COLO829 (cell line): ENCODE data around the gene KCNK18.
"Not testable (repeated sequence)": the region's sequence is repeated elsewhere in the genome, so short reads cannot be mapped to it uniquely, and the experiment has no call there.

ENCODE experiments used
- DNase-seq: peaks from one replicate; pipeline ENCODE4 v3.0.0; 2012; ENCODE audit warnings: low spot score

Gene KCNK18

GRCh38 chr10:117170244-117170643 is 27.0 kb upstream of the KCNK18 start:
- DNase-seq: no peak

GRCh38 chr10:117174439-117175214 is 22.7 kb upstream of the KCNK18 start:
- DNase-seq: peak; percentile 70

GRCh38 chr10:117175215-117175900 is 21.9 kb upstream of the KCNK18 start:
- DNase-seq: no peak

GRCh38 chr10:117175901-117176534 is 21.3 kb upstream of the KCNK18 start:
- peak; percentile 59 for DNase-seq

- DNase-seq: no peak
Measured at GRCh38 chr10:117178190-117178589, 19.1 kb upstream of the KCNK18 start.

GRCh38 chr10:117184296-117184695 is 13.0 kb upstream of the KCNK18 start:
- DNase-seq: no peak

- DNase-seq: no peak
Measured at GRCh38 chr10:117184821-117185220, 12.5 kb upstream of the KCNK18 start.

GRCh38 chr10:117185817-117186216 is 11.5 kb upstream of the KCNK18 start:
- DNase-seq: not testable (repeated sequence)

GRCh38 chr10:117186832-117187615 is 10.3 kb upstream of the KCNK18 start:
- no peak for DNase-seq

- no peak for DNase-seq
Measured at GRCh38 chr10:117188371-117188770, 8.9 kb upstream of the KCNK18 start.

- no peak for DNase-seq
Measured at GRCh38 chr10:117189557-117189956, 7.7 kb upstream of the KCNK18 start.

- DNase-seq: no peak
Measured at GRCh38 chr10:117198088-117198487, 799 bp downstream of the KCNK18 start.

- no peak for DNase-seq
Measured at GRCh38 chr10:117201826-117202225, 4.5 kb downstream of the KCNK18 start.

GRCh38 chr10:117204316-117204715 is 7.0 kb downstream of the KCNK18 start:
- no peak for DNase-seq

- DNase-seq: no peak
Measured at GRCh38 chr10:117212176-117212575, 14.9 kb downstream of the KCNK18 start.

GRCh38 chr10:117214401-117214800 is 17.1 kb downstream of the KCNK18 start:
- peak; percentile 61 for DNase-seq

- no peak for DNase-seq
Measured at GRCh38 chr10:117215079-117215478, 17.8 kb downstream of the KCNK18 start.

GRCh38 chr10:117216028-117216427 is 18.7 kb downstream of the KCNK18 start:
- DNase-seq: no peak

- peak; percentile 53 for DNase-seq
Measured at GRCh38 chr10:117216611-117217195, 19.4 kb downstream of the KCNK18 start.

- DNase-seq: peak; percentile 34
Measured at GRCh38 chr10:117217196-117217761, 20.0 kb downstream of the KCNK18 start.

- no peak for DNase-seq
Measured at GRCh38 chr10:117218654-117219053, 21.4 kb downstream of the KCNK18 start.
